ENCODE results near the gene SGCE. TPM values are rescaled to one million over a fixed set of nuclear protein-coding genes. Genes with fewer than 3 reads are reported as not detected.

Gene SGCE
- total and polyA plus RNA-seq, 4 donors = 9.3 to 70.6 (median 44.2) TPM

DNA sequence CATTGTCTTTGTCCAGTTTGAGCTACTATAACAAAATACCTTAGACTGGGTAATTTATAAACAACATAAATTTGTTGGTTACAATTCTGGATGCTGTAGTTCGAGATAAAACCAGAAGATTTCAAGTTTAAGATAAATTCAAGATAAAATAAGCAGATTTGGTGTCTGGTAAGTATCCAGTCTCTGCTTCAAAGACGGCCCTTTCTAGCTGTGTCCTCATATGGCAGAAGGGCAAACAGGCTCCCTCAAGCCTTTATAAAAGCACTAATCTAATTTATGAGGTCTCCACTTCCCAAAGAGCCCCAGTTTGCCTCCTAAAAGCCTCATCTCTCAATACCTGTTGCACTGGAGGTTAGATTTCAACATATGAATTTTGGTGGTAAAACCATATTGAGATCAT lies 31.1 kb upstream of the SGCE start:
- H3K27ac ChIP-seq (ENCODE audit: low read depth in 1 of 2, low read length in 2 of 2) = no peak overlapping the region
- no peak overlapping the region for H3K9ac ChIP-seq (ENCODE audit: low read depth in 1 of 2, low read length in 2 of 2)
- WGBS = 84% methylated on average over 2 of the region's 2 CpGs
- TF ChIP-seq HNF4G (IDR thresholded peaks at IDR 0.05) (no peak), EGR1 (IDR thresholded peaks at IDR 0.05; ENCODE audit: low read depth in 2 of 2) (no peak), RXRA (IDR thresholded peaks at IDR 0.05) (no peak), FOXA1 (IDR thresholded peaks at IDR 0.05) (no peak), FOXA2 (IDR thresholded peaks at IDR 0.05) (no peak), NR2F2 (IDR thresholded peaks at IDR 0.05) (no peak)
- TF ChIP-seq, protein P1, sequence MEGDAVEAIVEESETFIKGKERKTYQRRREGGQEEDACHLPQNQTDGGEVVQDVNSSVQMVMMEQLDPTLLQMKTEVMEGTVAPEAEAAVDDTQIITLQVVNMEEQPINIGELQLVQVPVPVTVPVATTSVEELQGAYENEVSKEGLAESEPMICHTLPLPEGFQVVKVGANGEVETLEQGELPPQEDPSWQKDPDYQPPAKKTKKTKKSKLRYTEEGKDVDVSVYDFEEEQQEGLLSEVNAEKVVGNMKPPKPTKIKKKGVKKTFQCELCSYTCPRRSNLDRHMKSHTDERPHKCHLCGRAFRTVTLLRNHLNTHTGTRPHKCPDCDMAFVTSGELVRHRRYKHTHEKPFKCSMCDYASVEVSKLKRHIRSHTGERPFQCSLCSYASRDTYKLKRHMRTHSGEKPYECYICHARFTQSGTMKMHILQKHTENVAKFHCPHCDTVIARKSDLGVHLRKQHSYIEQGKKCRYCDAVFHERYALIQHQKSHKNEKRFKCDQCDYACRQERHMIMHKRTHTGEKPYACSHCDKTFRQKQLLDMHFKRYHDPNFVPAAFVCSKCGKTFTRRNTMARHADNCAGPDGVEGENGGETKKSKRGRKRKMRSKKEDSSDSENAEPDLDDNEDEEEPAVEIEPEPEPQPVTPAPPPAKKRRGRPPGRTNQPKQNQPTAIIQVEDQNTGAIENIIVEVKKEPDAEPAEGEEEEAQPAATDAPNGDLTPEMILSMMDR (IDR thresholded peaks at IDR 0.05; ENCODE audit: low read depth, low read length, missing input control) = no peak
- TF ChIP-seq, protein P2, sequence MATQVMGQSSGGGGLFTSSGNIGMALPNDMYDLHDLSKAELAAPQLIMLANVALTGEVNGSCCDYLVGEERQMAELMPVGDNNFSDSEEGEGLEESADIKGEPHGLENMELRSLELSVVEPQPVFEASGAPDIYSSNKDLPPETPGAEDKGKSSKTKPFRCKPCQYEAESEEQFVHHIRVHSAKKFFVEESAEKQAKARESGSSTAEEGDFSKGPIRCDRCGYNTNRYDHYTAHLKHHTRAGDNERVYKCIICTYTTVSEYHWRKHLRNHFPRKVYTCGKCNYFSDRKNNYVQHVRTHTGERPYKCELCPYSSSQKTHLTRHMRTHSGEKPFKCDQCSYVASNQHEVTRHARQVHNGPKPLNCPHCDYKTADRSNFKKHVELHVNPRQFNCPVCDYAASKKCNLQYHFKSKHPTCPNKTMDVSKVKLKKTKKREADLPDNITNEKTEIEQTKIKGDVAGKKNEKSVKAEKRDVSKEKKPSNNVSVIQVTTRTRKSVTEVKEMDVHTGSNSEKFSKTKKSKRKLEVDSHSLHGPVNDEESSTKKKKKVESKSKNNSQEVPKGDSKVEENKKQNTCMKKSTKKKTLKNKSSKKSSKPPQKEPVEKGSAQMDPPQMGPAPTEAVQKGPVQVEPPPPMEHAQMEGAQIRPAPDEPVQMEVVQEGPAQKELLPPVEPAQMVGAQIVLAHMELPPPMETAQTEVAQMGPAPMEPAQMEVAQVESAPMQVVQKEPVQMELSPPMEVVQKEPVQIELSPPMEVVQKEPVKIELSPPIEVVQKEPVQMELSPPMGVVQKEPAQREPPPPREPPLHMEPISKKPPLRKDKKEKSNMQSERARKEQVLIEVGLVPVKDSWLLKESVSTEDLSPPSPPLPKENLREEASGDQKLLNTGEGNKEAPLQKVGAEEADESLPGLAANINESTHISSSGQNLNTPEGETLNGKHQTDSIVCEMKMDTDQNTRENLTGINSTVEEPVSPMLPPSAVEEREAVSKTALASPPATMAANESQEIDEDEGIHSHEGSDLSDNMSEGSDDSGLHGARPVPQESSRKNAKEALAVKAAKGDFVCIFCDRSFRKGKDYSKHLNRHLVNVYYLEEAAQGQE (IDR thresholded peaks at IDR 0.05) = no peak
- TF ChIP-seq, protein P3, sequence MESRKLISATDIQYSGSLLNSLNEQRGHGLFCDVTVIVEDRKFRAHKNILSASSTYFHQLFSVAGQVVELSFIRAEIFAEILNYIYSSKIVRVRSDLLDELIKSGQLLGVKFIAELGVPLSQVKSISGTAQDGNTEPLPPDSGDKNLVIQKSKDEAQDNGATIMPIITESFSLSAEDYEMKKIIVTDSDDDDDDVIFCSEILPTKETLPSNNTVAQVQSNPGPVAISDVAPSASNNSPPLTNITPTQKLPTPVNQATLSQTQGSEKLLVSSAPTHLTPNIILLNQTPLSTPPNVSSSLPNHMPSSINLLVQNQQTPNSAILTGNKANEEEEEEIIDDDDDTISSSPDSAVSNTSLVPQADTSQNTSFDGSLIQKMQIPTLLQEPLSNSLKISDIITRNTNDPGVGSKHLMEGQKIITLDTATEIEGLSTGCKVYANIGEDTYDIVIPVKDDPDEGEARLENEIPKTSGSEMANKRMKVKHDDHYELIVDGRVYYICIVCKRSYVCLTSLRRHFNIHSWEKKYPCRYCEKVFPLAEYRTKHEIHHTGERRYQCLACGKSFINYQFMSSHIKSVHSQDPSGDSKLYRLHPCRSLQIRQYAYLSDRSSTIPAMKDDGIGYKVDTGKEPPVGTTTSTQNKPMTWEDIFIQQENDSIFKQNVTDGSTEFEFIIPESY (IDR thresholded peaks at IDR 0.05) = no peak
- H3K4me3 ChIP-seq (ENCODE audit: low read depth in 1 of 3, low read length in 3 of 3) = no peak overlapping the region
- H3K27me3 ChIP-seq (ENCODE audit: control insufficient read depth in 4 of 4, insufficient read depth in 4 of 4, low read length in 3 of 4) = no peaks in the 10 kb centered on the region
- H3K36me3 ChIP-seq (ENCODE audit: control insufficient read depth in 4 of 4, insufficient read depth in 3 of 4, low read depth in 1 of 4, low read length in 3 of 4) = no peaks in the 10 kb centered on the region
- no peaks in the 10 kb centered on the region for H3K9me3 ChIP-seq (ENCODE audit: control insufficient read depth in 4 of 4, low read length in 3 of 4)
- no peaks in the 10 kb centered on the region for H3K4me1 ChIP-seq (ENCODE audit: control insufficient read depth in 4 of 4, insufficient read depth in 4 of 4, low read length in 3 of 4)
- no peak for DNase-seq (ENCODE audit: low spot score)

DNA sequence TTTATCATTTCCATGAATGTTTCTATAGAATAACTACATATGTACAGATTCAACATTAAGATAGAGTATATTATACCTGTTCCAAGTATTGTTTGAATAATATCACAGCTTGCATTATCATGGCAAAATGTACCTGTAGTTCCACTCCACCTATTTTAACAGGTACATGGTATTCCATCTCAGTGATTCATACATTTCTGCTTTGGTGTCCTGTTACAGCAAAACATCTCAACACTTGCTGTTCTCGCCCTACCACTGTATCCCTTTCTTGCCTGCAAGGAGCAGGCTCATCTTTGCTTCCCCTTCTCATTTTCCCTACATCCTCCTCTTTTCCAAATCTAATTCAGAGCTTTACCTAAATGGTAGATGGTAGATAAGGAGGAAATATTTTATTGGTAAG lies 27.1 kb upstream of the SGCE start:
- no peaks in the 10 kb centered on the region for H3K27me3 ChIP-seq (ENCODE audit: control insufficient read depth in 4 of 4, insufficient read depth in 4 of 4, low read length in 3 of 4)
- WGBS = 93% methylated on average over 1 of the region's 1 CpG
- H3K9ac ChIP-seq (ENCODE audit: low read depth in 1 of 2, low read length in 2 of 2) = no peak overlapping the region
- H3K4me3 ChIP-seq (ENCODE audit: low read depth in 1 of 3, low read length in 3 of 3) = no peak overlapping the region
- DNase-seq (ENCODE audit: low spot score) = no peak
- H3K27ac ChIP-seq (ENCODE audit: low read depth in 1 of 2, low read length in 2 of 2) = no peak overlapping the region
- no peak for TF ChIP-seq FOXA2 (IDR thresholded peaks at IDR 0.05)
- no peak for TF ChIP-seq RXRA (IDR thresholded peaks at IDR 0.05)
- TF ChIP-seq NR2F2 (IDR thresholded peaks at IDR 0.05) = no peak
- TF ChIP-seq FOXA1 (IDR thresholded peaks at IDR 0.05) = no peak
- TF ChIP-seq, protein P3 (IDR thresholded peaks at IDR 0.05) = no peak
- TF ChIP-seq, protein P2 (IDR thresholded peaks at IDR 0.05) = no peak
- no peak for TF ChIP-seq GABPA (IDR thresholded peaks at IDR 0.05 in 1 of 2, conservative IDR thresholded peaks at IDR 0.05 in 1 of 2)
- no peak for TF ChIP-seq SP1 (IDR thresholded peaks at IDR 0.05)
- TF ChIP-seq TAF1 (conservative IDR thresholded peaks at IDR 0.05) = no peak
- H3K4me1 ChIP-seq (ENCODE audit: control insufficient read depth in 4 of 4, insufficient read depth in 4 of 4, low read length in 3 of 4) = no peaks in the 10 kb centered on the region
- H3K36me3 ChIP-seq (ENCODE audit: control insufficient read depth in 4 of 4, insufficient read depth in 3 of 4, low read depth in 1 of 4, low read length in 3 of 4) = no peaks in the 10 kb centered on the region
- no peaks in the 10 kb centered on the region for H3K9me3 ChIP-seq (ENCODE audit: control insufficient read depth in 4 of 4, low read length in 3 of 4)
